GDM1 (cell line): ENCODE results near the gene PXK.

Source experiments
- DNase-seq: peaks from one replicate; lab custom pipeline; 2025; lab: John Stamatoyannopoulos, UW

The PXK gene

DNA sequence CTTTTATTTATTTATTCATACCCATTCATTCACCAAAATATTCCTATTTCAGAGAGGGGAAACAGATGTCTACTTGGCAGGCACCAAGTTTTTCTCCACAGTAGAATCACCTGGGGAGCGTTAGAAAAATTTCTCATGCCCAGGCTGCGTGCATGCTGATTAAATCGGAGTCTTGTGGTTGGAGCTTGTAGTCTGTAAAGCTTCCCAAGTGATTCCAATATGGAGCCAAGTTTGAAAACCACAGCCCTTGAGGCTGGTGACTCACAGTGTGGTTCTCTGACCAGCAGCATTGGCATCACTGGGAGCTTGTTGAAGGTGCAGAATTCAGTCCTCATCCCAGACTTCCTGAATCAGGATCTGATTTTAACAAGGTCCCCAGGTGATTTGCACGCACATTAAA is 51.2 kb downstream of the PXK start:
- no peak for DNase-seq

DNA sequence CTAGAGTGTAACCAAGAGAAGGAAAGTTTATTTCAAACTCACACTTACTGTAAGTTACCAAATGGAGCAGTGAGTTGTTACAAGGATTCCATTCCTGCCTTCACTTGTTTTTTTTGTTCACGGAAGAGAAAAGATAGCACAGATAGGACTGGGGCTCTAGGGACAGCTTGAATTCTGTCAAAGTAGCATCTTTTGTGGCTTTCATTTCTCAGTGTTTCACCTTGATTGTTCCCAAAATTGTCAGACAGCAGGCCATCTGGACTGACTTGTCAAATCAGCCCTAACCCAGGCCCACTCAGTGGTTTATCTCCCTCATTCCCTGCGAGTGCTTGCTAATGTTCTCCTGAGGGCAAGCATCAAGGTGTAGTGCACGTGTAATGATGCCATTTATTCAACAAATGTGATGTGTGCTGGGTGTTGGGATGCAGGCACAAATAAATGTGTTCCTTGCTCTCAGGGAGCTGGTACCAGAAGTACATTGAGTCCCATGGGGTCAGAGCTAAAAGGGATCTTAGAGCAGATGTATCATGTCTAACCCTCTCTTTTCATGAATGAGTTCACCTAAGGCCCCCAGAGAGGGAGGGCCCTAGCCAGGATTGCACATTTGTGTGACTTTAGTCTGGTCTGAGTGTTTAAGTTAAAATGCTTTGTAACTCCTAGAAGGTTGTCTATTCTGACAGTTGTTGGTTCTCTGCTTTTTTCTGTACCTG is 51.8 kb downstream of the PXK start:
- no peak for DNase-seq

DNA sequence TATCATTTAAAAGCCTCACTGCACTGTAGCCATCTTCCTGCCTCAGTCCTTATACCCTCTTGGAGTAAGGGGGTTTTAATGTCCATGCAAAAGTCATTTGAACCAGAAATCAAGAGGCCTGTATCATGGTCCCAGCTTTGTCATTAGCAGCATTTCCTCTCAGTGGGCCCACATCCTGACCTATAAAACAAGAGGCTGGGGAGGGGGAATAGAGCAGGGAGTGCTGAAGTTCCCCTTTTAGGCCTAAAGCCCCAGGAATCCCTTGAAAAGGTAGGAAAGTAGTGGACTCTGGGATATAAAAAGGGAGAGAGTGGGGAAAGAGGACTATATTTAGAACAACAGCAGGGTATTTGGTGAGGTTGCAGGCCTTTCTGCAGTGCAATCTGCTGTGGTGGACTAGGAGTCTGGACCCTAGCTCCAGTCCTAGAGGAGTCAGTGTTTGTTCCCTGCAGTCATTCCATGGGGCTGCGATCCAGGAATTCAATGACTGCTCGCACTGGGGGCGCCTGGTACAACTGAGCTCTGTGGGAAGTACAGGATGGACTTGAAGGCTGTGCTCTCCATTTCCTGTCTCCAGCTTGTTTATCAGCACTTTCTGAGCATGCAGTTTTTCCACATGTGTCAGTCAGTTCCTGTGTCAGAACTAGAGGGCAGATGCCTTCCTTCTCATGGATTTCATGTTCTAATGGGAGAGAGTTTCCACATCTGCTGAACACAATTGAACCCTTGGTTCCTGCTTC is 54.1 kb downstream of the PXK start:
- DNase-seq: peak; percentile 41

GRCh38 chr3:58387650-58388546 is 55.2 kb downstream of the PXK start:
- DNase-seq: no peak

- no peak for DNase-seq
These were observed 55.9 kb downstream of the PXK start for GRCh38 chr3:58388550-58389091.

GRCh38 chr3:58391156-58391865 is 58.6 kb downstream of the PXK start:
- DNase-seq: no peak

DNA sequence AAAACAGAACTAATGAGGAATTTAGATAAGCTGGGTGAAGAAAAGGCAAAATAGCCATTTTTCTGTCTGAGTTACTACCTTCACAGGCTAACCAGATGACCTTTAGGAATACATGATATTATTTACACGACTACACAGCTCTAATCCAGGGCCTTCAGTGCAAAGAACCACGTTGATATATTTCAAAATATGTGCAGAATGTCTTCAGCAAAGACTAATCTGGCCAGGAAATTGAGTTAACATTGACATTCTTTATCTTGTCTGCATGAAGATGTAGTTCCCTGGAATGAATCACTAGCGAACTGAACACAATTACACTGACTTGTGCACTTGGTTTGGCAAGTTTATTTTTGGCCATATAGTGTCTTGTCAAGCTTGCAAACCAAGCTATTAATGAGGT is 59.5 kb downstream of the PXK start:
- DNase-seq: no peak

GRCh38 chr3:58394339-58394738 is 61.6 kb downstream of the PXK start:
- no peak for DNase-seq

DNA sequence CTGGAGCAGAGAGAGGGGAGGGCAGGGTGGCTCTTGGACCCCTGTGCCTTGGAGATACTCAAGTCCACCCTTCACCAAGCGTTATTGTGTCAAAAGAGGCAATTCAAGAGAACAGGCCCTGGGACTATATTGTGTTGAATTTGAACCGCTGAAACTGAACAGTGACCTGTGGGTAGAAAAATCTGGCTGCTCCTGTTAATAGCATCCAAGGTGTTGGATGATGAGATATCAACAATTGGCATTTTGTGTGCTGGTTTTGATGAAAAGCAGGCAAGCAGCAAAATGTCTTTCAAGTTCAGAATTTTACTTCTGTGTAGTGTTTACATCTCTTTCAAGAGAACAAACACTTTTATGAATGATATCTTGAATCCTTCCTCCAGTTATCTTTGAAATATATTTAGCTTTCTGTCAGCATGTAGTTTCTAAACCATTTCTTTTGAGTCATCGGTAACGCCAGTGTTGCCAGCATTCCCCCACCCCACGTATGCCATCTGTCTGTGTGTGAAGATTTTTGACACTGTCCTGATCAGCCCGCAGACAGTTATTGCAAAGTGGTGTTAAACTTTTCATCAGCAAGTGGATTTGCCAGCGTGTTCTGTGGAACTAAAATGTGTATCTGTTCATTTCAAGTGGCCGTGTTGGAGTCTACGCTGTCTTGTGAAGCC is 66.1 kb downstream of the PXK start:
- DNase-seq: no peak

GRCh38 chr3:58403513-58404109 is 70.9 kb downstream of the PXK start:
- no peak for DNase-seq

DNA sequence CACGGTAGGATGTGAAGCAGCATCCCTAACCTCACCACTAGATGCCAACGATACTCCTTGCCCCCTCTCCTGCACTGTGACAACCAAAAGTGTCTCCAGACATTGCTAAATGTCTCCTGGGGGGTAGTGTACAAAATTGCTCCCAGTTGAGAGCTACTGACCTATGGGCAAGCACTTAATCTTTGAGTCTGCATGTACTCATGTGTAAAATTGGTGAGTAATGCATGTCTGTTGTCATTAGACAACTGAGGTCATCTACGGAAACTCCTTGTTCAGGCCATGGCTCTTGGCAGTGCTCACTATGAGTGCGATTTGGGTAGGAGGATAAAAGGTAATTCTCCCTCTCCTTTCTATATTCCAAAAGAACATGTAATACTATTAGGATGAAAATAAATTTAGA is 71.7 kb downstream of the PXK start:
- DNase-seq: no peak

DNA sequence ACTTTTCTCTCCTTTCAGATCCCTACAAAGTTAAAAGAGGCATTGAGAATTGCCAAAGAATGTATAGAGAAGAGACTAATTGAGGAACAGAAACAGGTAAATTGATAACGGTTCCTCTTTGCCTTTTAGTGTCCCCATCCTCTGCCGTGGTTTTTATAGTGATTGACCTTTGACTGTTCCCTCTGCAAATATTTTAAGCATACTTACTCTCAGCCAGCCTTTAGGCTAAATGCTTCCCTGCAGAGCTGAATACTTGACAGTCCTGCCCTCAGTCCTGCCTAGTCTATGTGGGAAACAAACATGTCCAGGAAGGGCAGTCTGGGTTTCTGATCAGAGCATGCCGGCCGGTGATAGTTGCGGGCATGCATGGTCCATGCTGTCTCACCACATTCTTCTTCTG is 76.2 kb downstream of the PXK start:
- no peak for DNase-seq

DNA sequence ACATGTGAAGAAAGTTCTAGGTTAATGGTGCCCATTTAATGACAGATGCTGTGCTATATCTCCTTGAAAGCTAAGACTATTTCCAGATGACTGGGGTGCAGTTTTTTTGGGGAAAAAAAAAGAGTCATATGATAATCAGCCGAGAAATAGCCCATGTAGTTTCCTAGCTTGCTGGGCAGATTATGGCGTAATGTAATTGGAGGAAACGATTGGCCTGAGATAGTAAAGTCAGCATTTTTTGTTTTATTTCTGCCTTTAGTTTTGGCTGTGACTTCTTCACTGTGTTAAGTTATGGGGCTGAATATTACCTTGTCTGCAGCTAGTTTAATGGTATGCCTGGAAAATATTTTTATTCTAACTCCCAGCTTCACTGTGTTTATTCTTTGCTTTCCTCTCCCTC is 77.0 kb downstream of the PXK start:
- no peak for DNase-seq

DNA sequence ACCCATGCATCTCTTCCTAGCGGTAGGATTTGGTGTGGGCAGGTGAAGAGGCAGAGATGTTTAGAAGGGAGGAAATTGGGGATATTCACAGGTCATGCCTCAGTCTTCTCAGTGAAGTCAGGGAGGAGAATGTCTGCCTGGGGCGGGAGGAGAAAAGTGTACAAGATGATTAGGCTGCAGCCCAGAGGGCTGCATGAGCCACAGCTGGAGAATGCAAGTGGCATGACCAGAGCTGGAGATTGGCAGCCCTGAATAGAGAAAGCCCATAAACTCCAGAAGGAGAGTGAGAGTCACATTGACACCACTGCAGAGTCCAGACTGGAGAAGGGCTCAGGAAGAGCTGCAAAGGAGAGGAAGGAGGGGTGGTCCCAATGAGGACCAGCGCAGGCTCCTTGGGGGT is 78.3 kb downstream of the PXK start:
- no peak for DNase-seq

DNA sequence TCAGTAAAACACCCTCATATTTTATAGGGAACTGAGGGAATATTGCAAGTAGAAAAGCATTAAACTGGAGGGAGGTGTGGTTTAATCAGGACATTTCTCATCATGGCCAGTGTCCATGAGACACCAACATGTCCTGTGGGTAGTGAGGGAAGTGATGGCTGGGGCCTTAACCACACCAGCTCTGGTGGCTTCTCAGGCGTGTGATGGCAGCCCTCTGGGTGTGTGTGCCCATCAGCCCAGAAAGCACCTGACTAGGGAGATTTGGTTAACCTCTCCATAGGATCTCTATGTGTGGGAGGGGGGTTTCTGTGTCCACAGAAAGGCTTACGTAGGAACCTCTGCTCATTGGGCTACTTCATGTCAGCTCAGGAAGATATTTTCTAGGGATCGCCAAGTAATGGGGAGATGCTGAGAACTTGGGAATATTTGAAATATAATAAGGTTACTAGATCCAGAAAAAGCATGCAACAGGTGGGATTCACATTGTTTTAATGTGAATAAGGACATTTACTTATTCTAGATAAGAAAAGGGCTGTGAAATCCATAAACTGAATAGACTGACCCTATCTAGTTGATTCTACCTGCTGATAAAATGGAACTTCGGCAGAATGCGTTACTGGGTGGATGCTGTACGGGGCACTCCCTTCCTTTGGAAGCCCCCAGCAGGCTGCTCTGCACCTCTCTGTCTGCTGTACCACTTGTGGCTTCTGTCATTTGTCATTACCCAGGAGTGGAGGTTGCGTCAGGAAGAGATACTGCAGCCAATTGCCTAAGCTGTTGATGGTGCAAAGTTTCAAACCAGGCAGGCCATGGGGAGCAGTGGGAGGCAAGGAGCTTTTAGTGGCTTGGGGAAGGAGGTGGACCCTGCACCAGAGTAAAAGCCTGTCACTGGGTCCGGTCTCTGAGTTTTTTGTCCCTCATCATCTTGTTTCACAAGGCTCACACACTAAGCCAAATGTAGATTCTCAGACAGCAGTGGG is 79.4 kb downstream of the PXK start:
- DNase-seq: no peak

DNA sequence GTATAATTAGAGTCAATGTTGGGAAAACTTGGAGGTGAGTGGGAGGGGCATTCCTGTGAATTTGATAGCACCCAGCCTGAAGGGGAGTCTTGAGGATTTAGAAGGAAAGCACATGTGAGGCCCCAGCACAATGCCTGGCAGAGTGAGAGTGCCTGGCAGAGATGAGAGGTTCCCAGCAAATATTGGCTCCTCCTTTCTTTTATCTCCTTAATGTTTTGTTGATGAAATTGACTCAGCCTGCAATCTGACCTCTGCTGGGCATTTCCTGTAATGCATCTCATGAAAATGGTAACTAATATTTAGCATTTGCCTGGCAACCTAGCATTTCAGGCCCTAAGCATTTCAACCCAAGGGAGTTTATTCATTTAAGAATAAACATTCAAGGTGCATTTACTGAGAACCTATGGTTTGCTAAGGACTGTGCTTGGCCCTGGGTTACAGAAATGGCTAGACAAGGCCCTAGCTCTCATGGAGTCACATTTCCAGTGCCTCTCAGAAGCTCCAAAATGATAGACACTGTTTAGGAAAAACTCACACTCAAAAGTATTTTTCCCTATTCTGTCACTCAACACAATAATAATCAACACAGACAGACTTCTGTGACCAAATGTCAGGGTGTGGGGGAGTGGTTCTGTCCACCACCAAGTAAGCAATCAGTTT is 82.0 kb downstream of the PXK start:
- no peak for DNase-seq

DNA sequence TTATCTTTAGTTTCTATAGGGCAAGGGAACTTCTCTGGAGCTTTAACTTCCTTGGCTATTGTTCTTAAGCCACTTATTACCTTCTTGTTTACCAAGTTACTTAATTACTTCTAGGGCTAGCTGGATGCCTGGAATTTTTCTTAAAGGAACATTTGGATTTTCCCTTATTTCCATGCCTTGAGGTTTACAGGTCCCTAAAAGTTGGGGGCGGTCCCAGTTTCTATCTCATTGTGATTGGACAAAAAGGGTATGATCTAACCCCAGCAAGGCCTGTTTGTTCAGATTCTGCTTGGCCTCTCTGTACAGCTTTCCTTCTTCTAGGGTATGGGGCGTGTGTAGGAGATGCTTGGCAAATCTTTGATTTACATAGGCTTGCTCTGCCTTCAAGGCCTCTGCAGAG is 83.5 kb downstream of the PXK start:
- DNase-seq: no peak

DNA sequence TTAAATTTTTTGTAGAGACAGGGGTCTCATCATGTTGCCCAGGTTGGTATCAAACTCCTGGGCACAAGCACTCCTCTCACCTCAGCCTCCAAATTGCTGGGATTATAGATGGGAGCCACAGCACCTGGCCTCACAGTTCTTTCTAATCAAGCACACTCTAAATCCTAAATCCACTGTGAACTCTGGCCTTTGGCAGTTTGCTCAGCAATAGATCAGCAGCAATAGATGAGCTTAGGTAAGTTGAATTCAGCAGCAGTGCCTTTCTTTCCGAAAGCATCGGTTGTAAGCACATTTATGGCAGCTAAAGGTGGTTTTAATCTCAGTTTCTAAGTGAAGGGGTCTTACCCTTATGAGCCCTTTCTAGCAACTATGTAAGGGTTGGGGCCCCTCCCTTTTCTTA is 84.4 kb downstream of the PXK start:
- DNase-seq: no peak

- DNase-seq: no peak
These were observed 85.5 kb downstream of the PXK start for GRCh38 chr3:58418227-58418626.
